Fibroblast of gingiva (primary cell): ENCODE results near the gene ANKRD40CL.

ENCODE experiments used
- DNase-seq: peaks from one replicate; pipeline ENCODE4 v3.0.0-alpha.2; 2011; ENCODE audit warnings: low read depth

ANKRD40CL gene

DNA sequence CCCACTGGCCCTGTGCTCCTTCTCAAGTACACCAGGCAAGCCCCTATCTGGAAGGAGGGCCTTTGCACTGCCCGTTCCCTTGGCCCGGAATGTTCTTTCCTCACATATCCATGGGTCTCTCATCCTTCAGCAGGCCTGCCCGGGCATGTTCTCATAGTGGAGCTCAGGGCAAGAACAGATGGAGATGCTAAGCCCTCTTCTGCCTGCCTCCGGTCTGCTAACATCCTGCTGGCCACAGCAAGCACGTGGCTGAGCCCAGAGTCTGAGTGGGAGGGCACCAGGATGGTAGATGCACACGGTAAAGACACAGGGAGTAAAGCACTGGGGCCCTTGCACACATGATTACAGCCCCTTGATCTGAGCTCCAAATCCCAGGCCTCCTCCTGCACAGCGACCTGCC is 19.8 kb upstream of the ANKRD40CL start:
- no peak for DNase-seq

DNA sequence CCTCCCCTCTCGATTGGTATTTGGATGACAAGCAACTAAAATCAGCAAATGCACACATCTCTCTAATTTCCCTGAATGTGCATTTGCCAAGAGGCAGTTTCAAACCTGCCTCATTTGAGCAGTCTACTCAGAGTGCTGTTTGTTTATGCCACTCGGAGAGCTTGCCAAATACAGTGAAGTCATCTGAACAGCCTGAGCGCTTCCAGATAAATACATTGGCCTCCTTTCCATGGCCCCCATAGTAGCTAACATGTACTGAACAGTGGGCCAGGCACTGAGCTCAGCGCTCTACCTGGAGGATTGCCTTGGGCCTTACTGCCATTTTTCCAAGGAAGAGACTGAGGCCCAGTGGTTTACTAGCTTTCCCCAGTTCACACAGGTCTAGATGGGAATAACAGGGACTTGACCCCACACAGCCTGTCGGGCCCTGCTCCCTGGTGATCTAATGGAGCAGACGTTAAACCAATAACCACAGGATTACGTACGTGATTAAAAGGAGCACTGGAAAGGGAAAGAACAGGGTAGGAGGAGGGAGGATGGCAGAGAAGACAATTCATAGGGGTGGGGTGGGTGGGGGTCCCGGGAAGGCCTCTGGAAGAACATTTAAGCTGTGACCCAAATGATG is 18.7 kb upstream of the ANKRD40CL start:
- peak; percentile 56 for DNase-seq

DNA sequence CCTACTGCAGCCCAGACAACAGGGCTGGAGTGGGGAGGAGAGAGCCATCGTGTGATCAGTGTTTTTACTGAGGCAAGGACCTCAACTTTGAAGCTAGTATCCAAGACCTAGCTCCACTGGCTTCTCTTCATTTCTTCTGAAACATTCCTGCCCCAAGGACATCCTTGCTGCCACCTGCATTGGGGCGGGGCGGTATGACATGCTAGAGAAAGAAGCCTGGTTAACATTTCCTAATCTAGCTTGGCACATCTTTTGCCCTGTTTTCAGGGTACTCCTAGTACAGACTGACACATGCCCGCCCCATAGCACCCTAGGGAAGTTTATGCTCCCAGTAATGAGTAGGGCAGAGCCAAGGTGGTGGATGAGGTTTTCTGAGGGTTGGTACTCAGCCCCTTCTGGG is 17.8 kb upstream of the ANKRD40CL start:
- DNase-seq, result no peak

DNA sequence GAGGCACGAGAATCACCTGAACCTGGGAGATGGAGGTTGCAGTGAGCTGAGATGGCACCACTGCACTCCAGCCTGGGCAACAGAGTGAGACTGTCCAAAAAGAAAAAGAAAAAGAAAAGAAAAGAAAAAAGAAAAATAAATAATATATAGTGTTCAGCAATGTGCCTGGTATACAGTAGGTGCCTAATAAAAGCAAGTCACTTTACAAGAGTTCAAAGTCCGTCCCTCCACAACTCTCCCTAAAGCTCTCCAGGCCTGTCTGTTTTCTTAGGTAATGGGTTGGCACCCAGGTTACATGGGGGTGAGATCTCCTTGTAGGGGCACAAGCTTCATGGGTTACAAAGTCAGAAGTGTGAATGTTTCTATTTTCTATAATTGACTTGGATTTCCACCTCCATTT is 16.6 kb upstream of the ANKRD40CL start:
- DNase-seq, result no peak

DNA sequence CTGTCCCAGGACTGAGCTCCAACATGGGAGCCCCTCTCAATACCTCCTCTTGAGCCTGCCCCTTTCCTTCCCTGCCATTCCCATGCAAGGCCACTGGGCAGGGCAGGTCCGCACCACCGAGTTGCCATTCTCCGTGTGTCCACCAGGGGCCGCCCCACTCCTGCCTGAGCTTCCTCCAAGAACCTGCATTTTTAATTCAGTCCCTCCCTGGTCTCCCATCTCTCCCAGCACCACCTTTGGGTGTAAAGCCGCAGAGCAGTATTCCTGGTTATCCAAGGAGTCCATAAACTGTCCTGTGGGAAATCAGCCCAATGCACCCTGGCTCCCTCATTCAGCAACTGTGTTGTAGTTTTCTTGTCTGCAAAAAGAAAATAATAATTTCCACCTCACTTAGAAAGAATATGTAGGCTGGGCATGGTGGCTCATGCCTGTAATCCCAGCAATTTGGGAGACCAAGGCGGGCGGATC is 15.9 kb upstream of the ANKRD40CL start:
- DNase-seq, result peak; percentile 78

DNA sequence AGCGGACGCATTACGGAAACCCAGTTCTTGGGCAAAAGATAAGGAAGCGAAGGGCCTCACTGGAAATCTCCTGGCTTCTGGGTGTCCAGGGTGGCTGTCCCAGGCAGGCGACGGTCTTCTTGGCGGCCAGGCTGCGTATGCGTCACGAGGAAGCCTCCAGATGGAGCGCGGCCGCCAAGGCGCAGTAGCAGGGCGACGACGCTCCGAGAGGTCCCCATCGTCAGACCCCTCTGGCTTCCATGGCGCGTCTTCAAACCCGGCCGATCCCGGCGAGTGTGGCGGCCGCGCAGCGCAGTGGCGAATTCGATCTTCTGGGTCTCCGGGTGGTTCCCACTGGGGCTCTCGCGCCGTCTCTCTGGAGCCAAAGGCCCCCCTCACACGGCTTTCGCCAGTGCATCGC is 13.8 kb upstream of the ANKRD40CL start:
- no peak for DNase-seq

DNA sequence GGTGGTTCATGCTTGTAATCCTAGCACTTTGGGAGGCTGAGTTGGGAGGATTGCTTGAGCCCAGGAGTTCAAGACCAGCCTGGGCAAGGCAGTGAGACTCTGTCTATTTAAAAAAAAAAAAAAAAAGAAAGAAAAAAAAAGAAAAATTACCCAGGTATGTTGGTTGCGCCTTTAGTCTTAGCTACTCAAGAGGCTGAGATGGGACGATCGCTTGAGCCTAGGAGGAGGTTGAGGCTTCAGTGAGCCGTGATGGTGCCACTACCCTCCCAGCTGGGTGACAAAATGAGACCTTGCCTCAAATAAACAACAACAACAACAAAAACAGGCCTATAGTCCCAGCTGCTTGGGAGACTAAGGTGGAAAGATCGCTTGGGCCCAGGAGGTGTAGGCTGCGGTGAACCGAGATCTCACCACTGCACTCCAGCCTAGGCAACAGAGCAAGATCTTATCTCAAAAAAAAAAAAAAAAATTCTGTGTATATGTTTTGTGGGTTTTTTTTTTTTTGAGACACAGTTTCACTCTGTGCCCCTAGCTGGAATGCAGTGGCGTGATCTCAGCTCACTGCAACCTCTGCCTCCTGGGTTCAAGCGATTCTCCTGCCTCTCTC is 12.5 kb upstream of the ANKRD40CL start:
- DNase-seq, result no peak

DNA sequence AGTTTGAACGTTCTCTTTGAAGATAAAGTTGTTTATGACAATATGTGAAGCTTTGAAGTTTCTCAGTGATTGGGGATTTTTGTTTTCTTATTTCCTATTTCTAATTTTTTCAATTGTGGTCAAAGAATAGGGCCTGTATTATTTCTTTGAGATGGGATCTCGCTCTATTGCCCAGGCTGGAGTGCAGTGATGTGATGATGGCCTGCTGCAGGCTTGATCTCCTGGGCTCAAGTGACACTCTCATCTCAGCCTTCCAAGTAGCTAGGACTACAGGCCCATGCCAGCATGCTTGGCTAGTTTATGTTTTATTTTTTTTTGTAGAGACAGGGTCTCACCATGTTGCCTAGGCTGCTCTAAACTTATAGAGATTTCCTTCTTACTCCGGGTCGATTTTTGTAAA is 11.7 kb upstream of the ANKRD40CL start:
- DNase-seq, result no peak

DNA sequence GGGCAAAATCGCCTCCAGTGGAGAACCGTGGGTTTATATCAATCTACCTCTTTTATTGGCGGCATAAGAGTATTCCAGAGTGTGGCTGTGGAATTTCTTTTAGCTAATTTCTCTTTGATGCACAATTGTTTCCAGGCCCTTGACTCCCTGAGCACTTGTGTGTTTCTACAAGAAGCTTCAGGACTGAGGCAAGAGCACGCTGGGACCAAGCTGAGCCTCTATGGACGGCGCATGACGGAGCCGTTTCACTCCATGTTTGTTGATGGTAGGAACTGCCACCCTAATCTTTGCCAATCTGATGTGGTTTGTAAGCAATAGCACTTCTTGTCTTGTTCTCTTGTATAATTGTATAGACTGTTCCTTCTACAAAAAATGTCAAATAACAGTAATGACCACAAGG is 11.2 kb upstream of the ANKRD40CL start:
- DNase-seq, result no peak

DNA sequence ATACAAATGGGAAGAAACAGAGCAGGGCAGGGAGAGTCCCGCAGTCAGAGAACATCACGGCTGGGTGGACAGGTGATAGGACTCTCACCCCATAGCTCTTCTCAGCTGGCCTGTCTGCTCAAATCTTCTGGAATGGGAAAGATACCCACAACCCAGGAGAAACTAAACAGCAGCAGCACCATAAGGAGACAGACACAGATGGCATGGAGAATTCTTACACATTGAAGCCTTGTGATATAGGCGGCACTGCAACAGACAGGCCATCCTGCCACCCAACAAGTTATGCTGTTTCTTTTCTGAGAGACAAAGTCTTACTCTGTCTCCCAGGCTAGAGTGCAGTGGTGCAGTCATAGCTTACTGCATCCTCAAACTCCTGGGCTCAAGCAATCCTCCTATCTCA is 8.6 kb upstream of the ANKRD40CL start:
- no peak for DNase-seq

DNA sequence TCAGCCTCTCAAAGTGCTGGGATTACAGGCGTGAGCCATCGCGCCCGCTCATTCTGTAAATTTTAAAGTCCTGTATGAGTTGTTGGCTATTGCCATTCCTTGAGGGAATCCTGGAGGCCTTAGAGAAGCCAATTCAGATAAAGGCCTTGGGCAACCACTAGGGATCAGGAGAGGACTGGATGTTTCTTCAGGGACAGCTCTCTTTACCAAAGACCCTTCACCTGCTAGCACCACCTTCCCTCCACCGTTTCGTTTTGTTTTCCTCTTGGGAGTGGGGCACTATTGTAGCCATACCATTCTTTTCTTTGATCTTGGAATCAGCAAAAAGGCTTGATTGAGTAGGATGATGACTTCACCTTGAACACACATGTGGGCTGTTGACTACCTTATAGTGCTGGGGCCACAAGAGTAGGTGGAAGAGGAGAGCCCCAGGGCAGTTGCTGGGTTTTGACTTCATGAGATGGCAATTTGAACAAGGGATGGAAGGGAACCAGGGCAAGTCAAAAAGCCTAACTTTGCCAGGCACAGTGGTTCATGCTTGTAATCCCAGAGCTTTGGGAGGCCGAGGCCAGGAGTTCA is 7.0 kb upstream of the ANKRD40CL start:
- no peak for DNase-seq

DNA sequence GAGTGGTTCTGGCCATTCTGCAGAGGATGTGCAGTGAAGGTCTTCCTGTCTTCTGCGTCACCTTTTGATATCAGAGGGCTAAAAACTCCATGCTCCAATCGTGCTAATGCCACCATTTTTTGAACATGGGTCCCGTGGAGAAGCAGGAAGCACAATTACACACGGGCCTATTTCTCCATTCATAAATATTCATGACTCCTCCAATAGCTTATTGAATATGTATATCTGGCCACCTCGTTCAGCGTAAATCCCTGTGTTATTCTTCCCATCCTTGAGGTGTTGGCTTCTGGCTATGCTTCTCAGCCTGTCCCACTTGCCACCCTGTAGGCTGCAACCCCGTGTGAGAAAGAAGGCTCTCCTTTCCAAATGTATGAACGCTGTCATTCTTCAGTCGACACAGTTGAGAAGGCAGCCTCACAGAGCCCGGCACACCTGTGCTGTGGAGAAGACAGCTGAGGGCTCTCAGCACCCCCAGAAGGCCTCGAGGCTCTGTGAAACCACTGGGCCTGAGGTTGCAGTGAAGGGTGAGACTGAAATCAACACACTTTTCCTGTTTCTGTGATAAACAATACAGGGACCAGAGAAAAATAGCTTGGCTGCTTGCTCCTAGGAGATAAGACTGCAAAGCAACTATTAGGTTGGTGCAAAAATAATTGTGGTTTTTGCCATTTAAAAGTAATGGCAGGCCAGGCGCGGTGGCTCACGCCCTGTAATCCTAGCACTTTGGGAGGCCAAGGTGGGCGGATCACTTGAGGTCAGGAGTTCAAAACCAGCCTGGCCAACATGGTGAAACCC is 4.9 kb upstream of the ANKRD40CL start:
- DNase-seq, result no peak

DNA sequence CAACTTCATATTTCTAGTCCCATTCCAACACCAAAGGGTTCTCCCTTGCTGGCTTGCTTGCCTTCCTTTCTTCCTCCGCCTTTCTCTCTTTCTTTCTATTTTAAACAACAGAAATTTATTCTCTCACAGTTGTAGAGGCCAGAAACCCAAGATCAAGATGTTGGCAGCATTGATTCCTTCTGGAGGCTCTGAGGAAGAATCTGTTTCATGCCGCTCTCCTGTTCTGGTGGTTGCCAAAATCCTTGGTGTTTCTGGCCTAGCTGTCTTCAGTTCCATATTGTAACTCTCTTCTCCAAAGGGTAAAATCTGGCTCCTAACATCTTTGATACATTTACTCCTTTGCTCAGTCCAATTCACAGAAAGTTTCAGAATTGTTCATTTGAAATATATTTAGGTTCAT is 3.0 kb upstream of the ANKRD40CL start:
- DNase-seq, result no peak

DNA sequence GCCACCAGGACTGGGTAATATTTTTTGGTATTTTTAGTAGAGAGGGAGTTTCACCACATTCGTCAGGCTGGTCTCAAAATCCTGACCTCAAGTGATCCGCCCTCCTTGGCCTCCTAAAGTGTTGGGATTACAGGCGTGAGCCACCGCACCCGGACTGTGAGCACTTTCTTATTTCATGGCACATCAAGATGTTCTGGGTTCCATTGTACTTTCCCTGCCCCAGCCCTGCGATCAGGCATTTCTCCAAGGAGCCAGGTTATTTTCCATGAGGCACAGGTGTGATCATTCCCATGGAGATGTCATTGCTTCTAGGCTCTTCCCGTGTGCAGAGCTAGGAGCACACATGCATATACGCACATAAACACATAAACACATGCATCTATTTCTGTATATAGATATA is 2.6 kb upstream of the ANKRD40CL start:
- DNase-seq, result no peak

DNA sequence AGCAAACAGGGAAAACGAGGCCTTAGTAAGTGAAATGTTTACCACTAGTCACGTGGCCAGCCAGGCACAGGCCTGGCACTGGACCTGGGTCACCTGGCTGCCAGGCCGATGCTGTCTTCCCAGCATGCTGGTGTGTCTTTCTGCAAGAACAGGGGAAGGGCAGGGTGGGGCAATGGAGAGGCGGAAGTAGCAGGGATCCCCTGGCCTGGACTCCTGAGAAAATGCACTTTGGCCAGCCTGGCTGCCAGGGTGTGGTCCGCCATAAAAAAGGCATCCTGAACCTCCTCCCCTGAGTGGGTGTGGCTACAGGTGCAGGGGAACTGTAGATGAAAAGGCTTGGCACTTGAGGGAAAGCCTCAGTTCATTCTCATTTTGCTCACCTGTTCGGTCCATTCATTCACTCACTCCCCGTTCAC is 1.0 kb upstream of the ANKRD40CL start:
- no peak for DNase-seq

DNA sequence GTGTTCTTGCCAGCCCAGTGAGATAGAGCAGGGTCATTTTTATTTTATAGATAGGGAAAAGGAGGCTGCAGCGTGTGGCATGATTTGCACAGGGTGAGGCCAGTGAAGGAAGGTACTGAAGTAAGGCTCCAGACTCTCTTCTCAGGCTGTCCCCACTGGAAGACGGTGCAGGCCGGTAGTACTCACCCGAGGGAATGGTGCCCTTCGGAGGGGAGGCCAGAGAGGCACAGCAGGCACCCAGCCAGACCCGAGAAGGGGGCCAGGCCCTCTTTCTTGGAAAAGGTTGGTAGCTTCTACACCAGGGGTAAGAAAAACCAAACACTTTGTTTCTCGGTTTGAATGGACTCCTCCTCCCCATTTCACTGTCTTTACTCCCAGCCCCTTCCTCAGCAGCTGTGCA is 288 bp downstream of the ANKRD40CL start:
- DNase-seq, result no peak

DNA sequence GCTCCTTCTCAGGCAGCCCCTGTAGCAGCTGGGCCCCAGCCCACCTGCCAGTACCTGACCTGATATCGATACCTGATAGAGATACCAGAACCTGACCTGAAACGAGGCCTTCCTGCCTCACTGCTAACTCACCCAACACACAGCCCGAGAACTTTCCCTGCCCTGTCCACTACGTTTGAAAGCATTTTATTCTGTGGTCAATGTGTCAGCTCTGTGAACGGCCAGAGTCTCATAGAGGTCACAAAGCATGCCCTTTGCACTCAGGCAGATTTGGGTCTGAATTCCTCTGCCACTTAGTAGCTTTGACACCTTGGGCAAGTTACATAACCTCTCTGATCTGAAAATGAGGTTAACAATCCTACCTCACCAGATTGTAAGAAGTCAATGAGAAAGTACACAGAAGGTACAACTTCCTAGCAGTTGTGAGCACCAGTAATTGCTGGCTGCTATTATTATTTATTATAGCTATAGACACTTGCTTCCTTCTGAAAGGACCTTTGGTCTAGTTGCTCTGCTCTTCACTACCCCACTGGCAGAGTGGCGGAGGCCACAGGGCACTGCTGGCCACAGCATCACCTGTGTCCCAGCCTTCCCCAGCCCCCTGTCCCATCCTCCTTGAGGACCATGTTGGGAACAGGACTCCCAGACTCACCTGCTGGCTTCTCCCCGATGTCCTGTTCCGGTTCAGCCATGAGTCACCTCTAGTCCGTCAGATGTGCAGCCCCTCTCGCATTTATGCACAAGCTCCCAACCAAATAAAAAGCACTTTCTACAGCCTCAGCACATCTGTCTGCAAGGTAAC is 895 bp downstream of the ANKRD40CL start:
- no peak for DNase-seq

DNA sequence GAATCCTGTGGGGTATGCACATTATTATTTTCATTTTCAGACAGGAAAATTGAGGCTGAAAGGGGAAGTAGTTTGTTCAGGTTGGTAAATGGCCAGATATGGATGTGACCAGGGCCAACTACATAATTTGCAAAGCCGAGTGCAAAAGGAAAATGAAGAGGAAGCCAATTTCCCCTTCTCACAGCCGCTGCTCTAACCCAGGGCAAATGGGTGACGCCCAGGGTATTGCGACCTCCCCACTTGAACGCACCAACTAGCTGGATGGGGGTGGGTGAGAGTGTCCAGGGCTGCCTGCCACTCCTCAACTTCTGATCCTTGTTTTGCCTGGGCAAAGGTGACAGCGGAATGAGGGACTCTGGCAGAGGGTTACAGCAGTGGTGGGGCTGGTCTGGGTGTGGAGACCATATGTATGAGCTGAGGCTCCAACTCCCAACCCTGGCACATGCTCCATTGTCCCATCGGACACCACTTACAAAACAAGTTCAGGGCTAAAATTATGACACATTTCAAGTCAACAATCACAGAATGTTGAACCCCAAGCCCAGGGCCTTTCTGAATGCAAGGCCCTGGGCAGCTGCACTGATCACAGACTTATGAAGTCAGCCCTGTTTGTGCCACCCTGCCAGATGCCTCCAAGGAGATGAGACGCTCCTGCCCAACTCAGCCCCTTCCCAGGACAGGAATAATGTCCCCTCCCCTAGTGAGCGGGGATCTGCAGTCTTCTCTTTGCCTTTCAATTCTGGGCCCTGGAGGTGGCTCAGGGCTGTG is 1.7 kb downstream of the ANKRD40CL start:
- DNase-seq, result no peak

DNA sequence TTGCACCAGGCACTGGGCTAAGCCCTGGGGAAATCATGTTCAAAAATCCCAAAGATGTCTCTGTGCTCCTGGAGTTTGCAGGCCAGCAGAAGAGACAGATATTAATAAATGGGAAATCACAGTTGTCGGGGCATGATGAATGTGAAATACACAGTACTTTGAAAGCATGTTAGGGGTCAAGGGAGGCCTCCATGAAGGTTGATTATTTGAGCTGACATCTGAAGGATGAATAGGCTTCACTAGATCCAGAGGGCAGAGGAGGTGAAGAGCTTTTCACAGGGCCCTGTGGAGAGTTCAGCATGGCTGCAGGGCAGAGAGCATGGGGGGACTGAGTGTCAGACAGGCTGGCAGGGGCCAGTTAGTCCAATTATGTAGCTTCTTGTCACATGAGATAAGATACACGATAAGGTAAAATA is 2.6 kb downstream of the ANKRD40CL start:
- DNase-seq, result no peak

DNA sequence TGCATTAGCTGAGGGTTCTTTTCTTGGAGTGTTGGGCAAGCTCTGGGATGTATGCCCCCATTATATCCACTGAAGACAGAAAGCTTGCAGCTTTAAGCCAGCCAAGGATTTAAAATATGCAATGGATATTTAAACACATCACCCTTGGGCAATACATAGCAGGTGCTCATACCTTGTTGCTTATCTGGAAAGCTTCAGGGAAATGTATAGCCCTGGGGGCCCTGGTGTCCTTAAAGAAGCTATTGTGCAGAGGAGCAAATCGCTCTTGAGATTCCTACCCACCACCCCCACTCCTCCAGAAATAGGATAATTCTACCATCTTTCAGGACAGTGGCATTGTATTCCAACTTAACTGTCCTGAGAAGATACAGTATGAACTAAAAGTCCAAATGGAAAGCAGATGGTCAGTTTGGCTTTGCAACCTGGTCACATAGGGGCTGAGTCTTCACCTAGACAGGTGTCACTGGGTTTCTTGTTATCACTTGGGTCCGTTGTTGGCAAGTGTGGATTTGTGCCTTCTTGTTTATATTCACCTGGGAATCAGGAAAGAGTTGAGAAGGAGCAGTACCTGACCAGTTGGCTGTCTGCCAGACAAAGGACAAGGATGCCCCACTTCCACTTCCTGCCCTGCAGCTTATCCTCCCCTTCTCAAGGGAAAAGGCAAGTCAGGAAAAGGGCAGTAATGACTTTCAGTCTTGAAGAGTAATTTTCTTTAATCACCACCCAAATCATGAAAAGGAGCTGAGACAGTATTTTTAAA is 3.4 kb downstream of the ANKRD40CL start:
- no peak for DNase-seq

DNA sequence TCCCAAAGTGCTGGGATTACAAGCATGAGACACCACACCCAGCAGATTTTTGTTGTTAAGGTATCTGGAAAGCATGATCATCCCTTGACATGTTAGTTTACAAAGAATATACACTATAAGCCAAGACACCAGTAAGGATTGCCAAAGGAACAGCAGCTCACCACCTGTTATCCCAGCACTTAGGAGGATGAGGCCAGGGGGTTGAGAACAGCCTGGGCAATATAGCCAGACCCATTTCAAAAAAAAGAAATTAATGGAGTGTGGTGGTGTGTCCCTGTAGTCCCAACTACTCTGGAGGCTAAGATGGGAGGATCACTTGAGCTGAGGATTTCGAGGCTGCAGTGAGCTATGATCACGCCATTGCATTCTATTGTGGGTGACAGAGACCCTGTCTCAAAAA is 5.1 kb downstream of the ANKRD40CL start:
- DNase-seq, result no peak
